Ureter (tissue), 1 donor: ENCODE data around the gene DNM3. TPM values are rescaled to one million over a fixed set of nuclear protein-coding genes. Genes with fewer than 3 reads are reported as not detected.

Experiments
- DNase-seq: peaks from one replicate; pipeline ENCODE4 v3.0.0-alpha.2; 2020; ENCODE audit warnings: low spot score
- total RNA-seq: library from RNA; stranded (reverse); gene quantifications from one replicate; pipeline ENCODE4 v1.2.4, GENCODE V29; 2023
- donor health status: DM: yes; HTN: yes; CAD: no.

The DNM3 gene
- total RNA-seq, 1 donor from 2014 or later: 7.9 TPM

- DNase-seq: no peak
Measured at GRCh38 chr1:172107316-172107975, 266.1 kb downstream of the DNM3 start.

DNA sequence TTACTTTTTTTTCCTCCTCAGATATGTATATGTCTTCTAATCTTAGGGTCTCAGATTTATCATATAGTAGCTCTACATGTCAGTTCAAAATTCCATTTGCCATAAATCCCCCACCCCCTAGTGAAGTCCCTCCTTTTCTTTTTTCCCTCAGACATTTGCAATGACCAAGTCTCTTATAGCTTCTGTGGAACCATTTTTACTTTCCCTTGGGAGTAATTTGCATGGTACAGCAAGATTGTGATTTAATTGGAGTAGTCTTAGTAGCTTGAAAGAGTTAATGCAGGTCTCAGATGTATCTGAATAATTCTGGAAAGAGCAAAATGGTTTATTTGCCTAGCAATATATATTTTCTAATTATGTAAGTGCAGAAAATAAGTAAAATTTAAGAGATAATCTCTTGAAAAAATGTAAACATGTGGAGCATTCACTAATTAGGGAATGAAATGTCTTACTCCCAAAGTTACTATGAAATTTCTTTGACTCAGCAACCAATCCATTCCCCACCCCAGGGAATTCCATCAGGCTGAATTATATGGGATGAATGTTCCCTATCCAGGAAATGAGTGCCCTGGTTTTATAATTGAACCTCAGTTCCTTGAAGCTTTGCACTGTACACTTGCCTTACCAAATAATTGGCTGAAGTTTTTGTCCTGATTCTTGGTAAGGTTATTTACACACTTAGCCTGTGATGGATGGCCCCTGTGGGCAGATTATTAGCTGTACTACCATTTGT, 267.0 kb downstream of the DNM3 start:
- no peak for DNase-seq

- DNase-seq: no peak
Measured at GRCh38 chr1:172109359-172109758, 268.1 kb downstream of the DNM3 start.

- DNase-seq: no peak
Measured at GRCh38 chr1:172112576-172112975, 271.3 kb downstream of the DNM3 start.

GRCh38 chr1:172117800-172118199, 276.5 kb downstream of the DNM3 start:
- no peak for DNase-seq

GRCh38 chr1:172118618-172119017, 277.3 kb downstream of the DNM3 start:
- no peak for DNase-seq

DNA sequence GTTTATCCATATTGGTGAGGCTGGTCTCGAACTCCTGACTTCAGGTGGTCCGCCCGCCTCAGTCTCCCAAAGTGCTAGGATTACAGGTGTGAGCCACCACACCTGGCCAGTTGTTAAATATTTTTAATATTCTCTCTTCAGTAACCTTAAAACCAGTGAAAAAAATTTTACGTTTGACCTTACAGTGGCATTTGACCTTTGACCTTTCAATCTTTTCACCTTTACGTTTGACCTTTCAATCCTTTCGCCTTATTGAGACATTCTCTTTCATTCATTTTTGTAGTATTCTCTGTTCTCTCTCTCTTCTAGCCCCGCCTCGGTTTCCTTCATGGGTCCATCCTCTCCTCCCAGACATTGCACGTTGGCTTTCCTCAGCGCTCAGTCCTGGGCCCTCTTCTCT, 277.9 kb downstream of the DNM3 start:
- DNase-seq: no peak

GRCh38 chr1:172120381-172120780, 279.1 kb downstream of the DNM3 start:
- DNase-seq: no peak

DNA sequence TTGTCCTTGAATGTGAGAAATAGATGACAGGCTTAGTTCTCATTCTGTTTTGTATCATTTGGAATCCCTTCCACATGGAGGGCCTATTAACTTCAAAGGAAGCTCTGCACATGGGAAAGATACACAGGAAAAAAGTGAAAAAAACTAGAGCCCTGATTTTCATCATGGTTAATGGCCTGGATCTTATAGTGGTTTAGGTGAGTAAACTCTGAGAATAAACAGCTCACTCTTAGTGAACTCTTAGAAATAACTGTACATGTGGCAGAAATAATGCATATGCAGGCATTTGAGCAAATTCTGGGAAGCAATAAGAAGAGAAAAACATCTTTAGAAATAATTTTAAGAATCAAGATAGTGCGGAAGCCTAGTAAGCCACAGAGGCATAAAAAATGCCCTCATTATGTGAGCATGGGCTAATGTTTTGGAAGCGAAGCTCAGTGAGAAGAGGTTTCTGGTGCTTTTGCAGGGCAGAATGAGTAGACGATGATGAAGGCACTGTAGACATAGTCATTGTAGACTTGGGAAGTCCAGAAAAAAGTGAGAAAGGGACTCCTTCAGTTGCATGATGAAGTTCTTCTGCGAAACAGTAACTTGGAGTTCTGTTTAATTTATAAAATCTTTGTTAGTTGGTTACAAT, 279.9 kb downstream of the DNM3 start:
- no peak for DNase-seq

- no peak for DNase-seq
Measured at GRCh38 chr1:172122381-172122780, 281.1 kb downstream of the DNM3 start.

- no peak for DNase-seq
Measured at GRCh38 chr1:172125250-172125649, 284.0 kb downstream of the DNM3 start.

DNA sequence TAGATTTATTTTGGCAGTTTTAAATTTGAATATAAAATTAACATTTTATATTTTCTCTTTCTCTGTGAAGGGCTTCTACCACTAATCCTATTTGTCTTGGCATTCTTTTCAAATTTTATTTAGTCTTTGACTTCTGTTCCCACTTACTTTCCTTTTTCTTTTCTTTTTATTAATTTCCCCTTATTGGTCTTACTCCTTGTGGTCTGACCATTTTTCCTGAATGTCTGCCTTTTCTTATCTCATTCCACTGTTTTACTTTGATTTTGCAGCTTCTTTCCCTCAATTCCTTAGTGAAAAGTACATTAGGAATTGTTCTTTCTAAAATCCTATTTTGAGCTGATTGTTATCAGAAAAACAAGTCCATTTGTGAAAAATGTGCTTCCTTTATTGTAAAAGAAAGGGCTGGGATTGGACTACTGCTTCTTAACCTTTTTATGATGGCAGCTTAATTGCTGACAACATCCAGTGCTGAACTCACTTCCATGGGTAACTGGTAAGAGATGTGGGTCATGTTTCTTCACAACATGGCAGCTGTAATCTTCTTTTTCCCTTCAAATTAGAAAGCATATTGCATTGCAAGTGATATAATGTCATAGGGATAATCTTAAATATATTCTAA, 284.6 kb downstream of the DNM3 start:
- DNase-seq: no peak

DNA sequence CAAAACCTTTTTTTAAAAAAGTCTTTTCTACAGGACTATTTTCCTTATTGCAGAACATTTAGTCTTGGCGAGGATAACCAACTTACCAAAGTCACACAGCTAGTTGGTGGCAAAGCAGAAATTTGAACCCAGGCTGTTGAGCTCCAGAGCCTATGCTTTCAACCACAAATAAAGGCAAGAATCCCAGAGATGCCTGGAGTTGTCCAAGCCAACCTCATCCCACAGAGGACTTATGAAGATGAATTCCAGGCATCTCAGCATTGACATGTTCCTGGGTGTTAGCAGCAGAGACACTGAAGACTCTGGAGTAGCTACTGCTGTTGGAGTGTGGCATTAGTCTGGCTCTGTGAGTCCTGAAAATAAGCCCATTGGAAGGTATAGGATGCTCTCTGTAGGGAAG, 291.5 kb downstream of the DNM3 start:
- no peak for DNase-seq

GRCh38 chr1:172134087-172134731, 292.9 kb downstream of the DNM3 start:
- no peak for DNase-seq

DNA sequence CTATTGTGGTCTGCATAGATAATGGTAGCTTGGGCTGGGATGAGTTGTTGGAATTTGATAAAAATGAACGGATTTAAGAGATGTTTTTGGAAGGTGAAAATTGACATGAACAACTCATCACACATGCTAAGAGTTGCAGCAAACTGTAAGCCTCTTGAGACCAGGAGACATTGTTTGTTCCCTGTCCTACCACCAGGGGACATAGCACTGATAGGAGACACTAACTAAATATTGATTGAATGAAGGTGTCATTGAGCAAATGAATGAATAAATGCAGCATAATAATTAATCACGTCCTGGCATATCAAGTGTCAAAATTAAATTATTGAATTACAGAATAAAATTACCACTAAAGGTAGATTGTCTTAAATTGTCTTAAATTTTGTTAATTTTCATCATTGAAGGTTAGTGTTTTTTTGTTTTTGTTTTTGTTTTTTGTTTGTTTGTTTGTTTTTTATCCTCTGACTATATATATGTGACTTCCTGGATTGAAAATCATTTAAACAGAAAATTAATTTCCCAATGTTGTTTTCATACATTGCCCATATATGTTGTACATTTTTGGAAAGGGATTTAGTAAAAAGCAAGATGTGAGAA, 293.9 kb downstream of the DNM3 start:
- no peak for DNase-seq

- no peak for DNase-seq
Measured at GRCh38 chr1:172135978-172136610, 294.8 kb downstream of the DNM3 start.

DNA sequence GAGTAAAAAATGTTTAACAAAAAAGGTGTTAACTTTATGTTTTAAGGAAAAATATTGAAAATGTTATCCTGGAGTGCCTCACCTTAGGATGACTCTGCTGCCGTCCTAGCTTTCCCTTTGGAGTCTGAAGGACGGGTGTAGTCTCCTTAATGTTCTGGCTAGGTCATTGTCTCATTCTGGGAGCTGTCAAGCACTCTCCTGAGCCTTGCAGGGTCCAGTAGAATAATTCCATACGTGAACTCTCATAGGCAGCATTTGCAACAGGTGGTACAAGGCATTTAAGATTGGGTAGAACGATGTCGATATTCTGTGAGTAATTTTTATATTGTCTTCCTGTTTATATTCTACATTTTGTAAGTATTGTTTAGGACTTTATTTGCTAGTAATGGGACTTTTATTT, 295.6 kb downstream of the DNM3 start:
- DNase-seq: no peak

- no peak for DNase-seq
Measured at GRCh38 chr1:172137703-172138454, 296.6 kb downstream of the DNM3 start.

- DNase-seq: peak; percentile 62
Measured at GRCh38 chr1:172138634-172139033, 297.3 kb downstream of the DNM3 start.

- DNase-seq: no peak
Measured at GRCh38 chr1:172139196-172139595, 297.9 kb downstream of the DNM3 start.
